Neural cell (in vitro differentiated cells): ENCODE measurements around the gene CDC34. TPM values are rescaled to one million over a fixed set of nuclear protein-coding genes. Genes with fewer than 3 reads are reported as not detected.

Experiments used
- H2AFZ ChIP-seq: fragments of 200-600, 300-800 bp; sonication (generic), shearing (Covaris generic); 2 replicates; pipeline ENCODE4 v1.6.0; 2014; ENCODE audit warnings: low read depth, mild to moderate bottlenecking, antibody characterized with exemption, low read length, moderate library complexity
- H3F3A ChIP-seq: fragments of 200-600 bp; shearing (Covaris generic); 2 replicates; pipeline ENCODE4 v1.6.1; 2016; ENCODE audit warnings: mild to moderate bottlenecking, moderate library complexity, mixed read lengths, antibody characterized with exemption, low read length; ENCODE audit not compliant: insufficient read depth, poor library complexity, severe bottlenecking
- H3K27ac ChIP-seq: fragments of 200-600, 300-800 bp; sonication (generic), shearing (Covaris generic); 2 replicates; pipeline ENCODE4 v1.5.1; 2014; ENCODE audit warnings: mild to moderate bottlenecking, low read length, moderate library complexity
- H3K27me3 ChIP-seq: fragments of 300-800, 200-600 bp; sonication (generic), shearing (Covaris generic); 2 replicates; pipeline ENCODE4 v1.6.0; 2014; ENCODE audit warnings: mild to moderate bottlenecking, low read depth, low read length, moderate library complexity; ENCODE audit not compliant: insufficient read depth
- H3K36me3 ChIP-seq: fragments of 300-800, 200-600 bp; sonication (generic), shearing (Covaris generic); 2 replicates; pipeline ENCODE4 v1.5.1; 2014; ENCODE audit warnings: mild to moderate bottlenecking, antibody characterized with exemption, low read length, moderate library complexity; ENCODE audit not compliant: insufficient read depth
- H3K4me2 ChIP-seq: fragments of 300-800, 200-600 bp; sonication (generic), shearing (Covaris generic); 2 replicates; pipeline ENCODE4 v1.6.0; 2014; ENCODE audit warnings: mild to moderate bottlenecking, low read length
- H3K4me3 ChIP-seq: fragments of 300-800, 200-600 bp; sonication (generic), shearing (Covaris generic); 2 replicates; pipeline ENCODE4 v1.5.1; 2014; ENCODE audit warnings: mild to moderate bottlenecking, low read length, moderate library complexity
- H3K79me2 ChIP-seq: fragments of 200-600 bp; shearing (Covaris generic); replicated peaks from 2 replicates; pipeline ENCODE4 v1.6.0; 2014; ENCODE audit warnings: mild to moderate bottlenecking, low read length, moderate library complexity; ENCODE audit not compliant: insufficient read depth
- H3K9ac ChIP-seq: fragments of 300-800, 200-600 bp; sonication (generic), shearing (Covaris generic); 2 replicates; pipeline ENCODE4 v1.6.1; 2016; ENCODE audit warnings: mild to moderate bottlenecking, low read length, mixed read lengths
- H3K9me2 ChIP-seq: fragments of 200-600 bp; shearing (Covaris generic); 2 replicates; pipeline ENCODE4 v1.6.1; 2016; ENCODE audit warnings: mild to moderate bottlenecking, low read length, mixed read lengths; ENCODE audit not compliant: insufficient read depth
- H3K9me3 ChIP-seq: fragments of 200-600, 300-800 bp; sonication (generic), shearing (Covaris generic); 2 replicates; pipeline ENCODE4 v1.6.1; 2016; ENCODE audit warnings: mild to moderate bottlenecking, mixed run types, low read length, moderate library complexity, mixed read lengths
- H4K20me1 ChIP-seq: fragments of 200-600 bp; shearing (Covaris generic); 2 replicates; pipeline ENCODE4 v1.6.1; 2016; ENCODE audit warnings: mild to moderate bottlenecking, mixed run types; ENCODE audit not compliant: insufficient read depth
- EP300 ChIP-seq: fragments of 450-650 bp; conservative IDR thresholded peaks from 2 replicates; pipeline ENCODE4 v1.6.1; 2014; ENCODE audit warnings: antibody characterized with exemption, mild to moderate bottlenecking, moderate library complexity; ENCODE audit not compliant: poor library complexity, severe bottlenecking
- EZH2 ChIP-seq: fragments of 200-600, 300-800 bp; shearing (Covaris generic), sonication (generic); IDR thresholded peaks from 2 replicates; pipeline ENCODE4 v1.6.1; 2014; ENCODE audit warnings: antibody characterized with exemption, low read length, borderline replicate concordance, mild to moderate bottlenecking; ENCODE audit not compliant: insufficient read depth, poor library complexity, severe bottlenecking
- MXI1 ChIP-seq: fragments of 450-650 bp; conservative IDR thresholded peaks from 2 replicates; pipeline ENCODE4 v1.6.1; 2014; ENCODE audit warnings: antibody characterized with exemption, mild to moderate bottlenecking; ENCODE audit not compliant: poor library complexity, severe bottlenecking
- POLR2AphosphoS5 ChIP-seq: IDR thresholded peaks from 2 replicates; pipeline ENCODE4 v1.6.1; 2012
- RAD21 ChIP-seq: fragments of 450-650 bp; conservative IDR thresholded peaks from 2 replicates; pipeline ENCODE4 v1.6.1; 2014; ENCODE audit warnings: antibody characterized with exemption, mild to moderate bottlenecking, moderate library complexity
- SMC3 ChIP-seq: fragments of 450-650 bp; conservative IDR thresholded peaks from 2 replicates; pipeline ENCODE4 v1.6.1; 2014; ENCODE audit warnings: antibody characterized with exemption, mild to moderate bottlenecking, moderate library complexity; ENCODE audit not compliant: poor library complexity
- TAF1 ChIP-seq: IDR thresholded peaks from 2 replicates; pipeline ENCODE4 v1.6.1; 2012; ENCODE audit warnings: low read depth
- polyA plus RNA-seq: library from polyadenylated mRNA; depleted of rRNA; stranded (reverse); fragments of >200 nt; gene quantifications from 2 replicates; pipeline ENCODE4 v1.2.3, GENCODE V29; 2014
- TF ChIP-seq, protein P1 (sequence below): IDR thresholded peaks from 2 replicates; pipeline ENCODE4 v1.6.1; 2012; ENCODE audit warnings: borderline replicate concordance
- TF ChIP-seq, protein P2 (sequence below): fragments of 450-650 bp; IDR thresholded peaks from 2 replicates; pipeline ENCODE4 v1.5.1; 2014; ENCODE audit warnings: antibody characterized with exemption, mild to moderate bottlenecking, moderate library complexity; ENCODE audit not compliant: poor library complexity, severe bottlenecking

The CDC34 gene
- polyA plus RNA-seq, 1 donor from 2014 or later: 155 TPM

- Histone ChIP-seq H3K9me3 (no peaks in the 10 kb centered on the region), H3K27me3 (peaks cover 39% of the 10 kb centered on the region), H3K9me2 (no peaks in the 10 kb centered on the region), H4K20me1 (no peaks in the 10 kb centered on the region), H3F3A (no peaks in the 10 kb centered on the region), H3K27ac (no peak overlapping the region), H3K9ac (no peak overlapping the region), H3K4me3 (no peak overlapping the region), H3K36me3 (no peaks in the 10 kb centered on the region), H3K4me2 (no peak overlapping the region), H2AFZ (no peak overlapping the region), H3K79me2 (no peaks in the 10 kb centered on the region)
- TF ChIP-seq EZH2 (no peak), TAF1 (no peak)
Measured at GRCh38 chr19:498511-498891, 33.1 kb upstream of the CDC34 start.

- no peak overlapping the region for H3K4me2 ChIP-seq
- no peak overlapping the region for H3K4me3 ChIP-seq
- H3K79me2 ChIP-seq: no peaks in the 10 kb centered on the region
- no peaks in the 10 kb centered on the region for H3F3A ChIP-seq
- no peaks in the 10 kb centered on the region for H3K9me2 ChIP-seq
- H3K36me3 ChIP-seq: no peaks in the 10 kb centered on the region
- no peak overlapping the region for H2AFZ ChIP-seq
- no peaks in the 10 kb centered on the region for H4K20me1 ChIP-seq
- TF ChIP-seq EZH2: no peak
- TF ChIP-seq MXI1: no peak
- TF ChIP-seq POLR2AphosphoS5: no peak
- no peak for TF ChIP-seq RAD21
- no peak for TF ChIP-seq EP300
- TF ChIP-seq, protein P1, sequence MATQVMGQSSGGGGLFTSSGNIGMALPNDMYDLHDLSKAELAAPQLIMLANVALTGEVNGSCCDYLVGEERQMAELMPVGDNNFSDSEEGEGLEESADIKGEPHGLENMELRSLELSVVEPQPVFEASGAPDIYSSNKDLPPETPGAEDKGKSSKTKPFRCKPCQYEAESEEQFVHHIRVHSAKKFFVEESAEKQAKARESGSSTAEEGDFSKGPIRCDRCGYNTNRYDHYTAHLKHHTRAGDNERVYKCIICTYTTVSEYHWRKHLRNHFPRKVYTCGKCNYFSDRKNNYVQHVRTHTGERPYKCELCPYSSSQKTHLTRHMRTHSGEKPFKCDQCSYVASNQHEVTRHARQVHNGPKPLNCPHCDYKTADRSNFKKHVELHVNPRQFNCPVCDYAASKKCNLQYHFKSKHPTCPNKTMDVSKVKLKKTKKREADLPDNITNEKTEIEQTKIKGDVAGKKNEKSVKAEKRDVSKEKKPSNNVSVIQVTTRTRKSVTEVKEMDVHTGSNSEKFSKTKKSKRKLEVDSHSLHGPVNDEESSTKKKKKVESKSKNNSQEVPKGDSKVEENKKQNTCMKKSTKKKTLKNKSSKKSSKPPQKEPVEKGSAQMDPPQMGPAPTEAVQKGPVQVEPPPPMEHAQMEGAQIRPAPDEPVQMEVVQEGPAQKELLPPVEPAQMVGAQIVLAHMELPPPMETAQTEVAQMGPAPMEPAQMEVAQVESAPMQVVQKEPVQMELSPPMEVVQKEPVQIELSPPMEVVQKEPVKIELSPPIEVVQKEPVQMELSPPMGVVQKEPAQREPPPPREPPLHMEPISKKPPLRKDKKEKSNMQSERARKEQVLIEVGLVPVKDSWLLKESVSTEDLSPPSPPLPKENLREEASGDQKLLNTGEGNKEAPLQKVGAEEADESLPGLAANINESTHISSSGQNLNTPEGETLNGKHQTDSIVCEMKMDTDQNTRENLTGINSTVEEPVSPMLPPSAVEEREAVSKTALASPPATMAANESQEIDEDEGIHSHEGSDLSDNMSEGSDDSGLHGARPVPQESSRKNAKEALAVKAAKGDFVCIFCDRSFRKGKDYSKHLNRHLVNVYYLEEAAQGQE: no peak
- no peak for TF ChIP-seq TAF1
- TF ChIP-seq, protein P2, sequence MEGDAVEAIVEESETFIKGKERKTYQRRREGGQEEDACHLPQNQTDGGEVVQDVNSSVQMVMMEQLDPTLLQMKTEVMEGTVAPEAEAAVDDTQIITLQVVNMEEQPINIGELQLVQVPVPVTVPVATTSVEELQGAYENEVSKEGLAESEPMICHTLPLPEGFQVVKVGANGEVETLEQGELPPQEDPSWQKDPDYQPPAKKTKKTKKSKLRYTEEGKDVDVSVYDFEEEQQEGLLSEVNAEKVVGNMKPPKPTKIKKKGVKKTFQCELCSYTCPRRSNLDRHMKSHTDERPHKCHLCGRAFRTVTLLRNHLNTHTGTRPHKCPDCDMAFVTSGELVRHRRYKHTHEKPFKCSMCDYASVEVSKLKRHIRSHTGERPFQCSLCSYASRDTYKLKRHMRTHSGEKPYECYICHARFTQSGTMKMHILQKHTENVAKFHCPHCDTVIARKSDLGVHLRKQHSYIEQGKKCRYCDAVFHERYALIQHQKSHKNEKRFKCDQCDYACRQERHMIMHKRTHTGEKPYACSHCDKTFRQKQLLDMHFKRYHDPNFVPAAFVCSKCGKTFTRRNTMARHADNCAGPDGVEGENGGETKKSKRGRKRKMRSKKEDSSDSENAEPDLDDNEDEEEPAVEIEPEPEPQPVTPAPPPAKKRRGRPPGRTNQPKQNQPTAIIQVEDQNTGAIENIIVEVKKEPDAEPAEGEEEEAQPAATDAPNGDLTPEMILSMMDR: no peak
- TF ChIP-seq SMC3: no peak
- no peak overlapping the region for H3K27ac ChIP-seq
- H3K9me3 ChIP-seq: no peaks in the 10 kb centered on the region
- H3K9ac ChIP-seq: no peak overlapping the region
- peaks cover 39% of the 10 kb centered on the region for H3K27me3 ChIP-seq
Measured at GRCh38 chr19:498977-499623, 32.5 kb upstream of the CDC34 start.

GRCh38 chr19:501646-502045, 29.9 kb upstream of the CDC34 start:
- H3K27me3 ChIP-seq: peaks cover 33% of the 10 kb centered on the region
- H3K36me3 ChIP-seq: no peaks in the 10 kb centered on the region
- no peaks in the 10 kb centered on the region for H3K79me2 ChIP-seq
- H3K9me3 ChIP-seq: no peaks in the 10 kb centered on the region
- no peak for TF ChIP-seq MXI1
- no peak for TF ChIP-seq POLR2AphosphoS5
- TF ChIP-seq EP300: no peak
- TF ChIP-seq SMC3: no peak
- no peak for TF ChIP-seq EZH2
- no peak for TF ChIP-seq RAD21
- H3K9me2 ChIP-seq: no peaks in the 10 kb centered on the region
- no peak overlapping the region for H3K9ac ChIP-seq
- no peak overlapping the region for H2AFZ ChIP-seq
- no peaks in the 10 kb centered on the region for H3F3A ChIP-seq
- H3K27ac ChIP-seq: no peak overlapping the region
- H3K4me2 ChIP-seq: no peak overlapping the region
- H3K4me3 ChIP-seq: no peak overlapping the region
- no peaks in the 10 kb centered on the region for H4K20me1 ChIP-seq
